Fibroblast of skin of right quadriceps (primary cell): ENCODE measurements around the gene SCUBE1.

Experiments used
- DNase-seq: peaks from one replicate; pipeline ENCODE4 v3.0.0-alpha.2; 2013

Gene SCUBE1

GRCh38 chr22:43210631-43211515 lies 132.3 kb downstream of the SCUBE1 start:
- DNase-seq, result no peak

- DNase-seq, result no peak
Measured at GRCh38 chr22:43209971-43210370, 133.2 kb downstream of the SCUBE1 start.

- DNase-seq, result no peak
Measured at GRCh38 chr22:43209523-43209890, 133.7 kb downstream of the SCUBE1 start.

- DNase-seq, result no peak
Measured at GRCh38 chr22:43208703-43209522, 134.3 kb downstream of the SCUBE1 start.

- DNase-seq, result no peak
Measured at GRCh38 chr22:43207849-43208702, 135.1 kb downstream of the SCUBE1 start.

- DNase-seq, result no peak
Measured at GRCh38 chr22:43207386-43207785, 135.8 kb downstream of the SCUBE1 start.

- DNase-seq, result no peak
Measured at GRCh38 chr22:43206509-43207161, 136.5 kb downstream of the SCUBE1 start.

GRCh38 chr22:43205748-43206508 lies 137.2 kb downstream of the SCUBE1 start:
- no peak for DNase-seq

- DNase-seq, result no peak
Measured at GRCh38 chr22:43205261-43205691, 137.9 kb downstream of the SCUBE1 start.

GRCh38 chr22:43203471-43203981 lies 139.6 kb downstream of the SCUBE1 start:
- DNase-seq, result no peak

- no peak for DNase-seq
Measured at GRCh38 chr22:43202756-43203410, 140.3 kb downstream of the SCUBE1 start.

GRCh38 chr22:43202326-43202725 lies 140.8 kb downstream of the SCUBE1 start:
- DNase-seq, result no peak

- no peak for DNase-seq
Measured at GRCh38 chr22:43201486-43202219, 141.5 kb downstream of the SCUBE1 start.

GRCh38 chr22:43200555-43200954 lies 142.6 kb downstream of the SCUBE1 start:
- DNase-seq, result no peak

- DNase-seq, result no peak
Measured at GRCh38 chr22:43200031-43200430, 143.1 kb downstream of the SCUBE1 start.

- DNase-seq, result no peak
Measured at GRCh38 chr22:43199541-43199940, 143.6 kb downstream of the SCUBE1 start.

GRCh38 chr22:43198936-43199335 lies 144.2 kb downstream of the SCUBE1 start:
- no peak for DNase-seq

GRCh38 chr22:43198126-43198525 lies 145.0 kb downstream of the SCUBE1 start:
- no peak for DNase-seq

- peak; percentile 13 for DNase-seq
Measured at GRCh38 chr22:43197271-43197941, 145.8 kb downstream of the SCUBE1 start.

GRCh38 chr22:43191831-43192230 lies 151.3 kb downstream of the SCUBE1 start:
- DNase-seq, result no peak
